ENCODE results near the gene LCE6A.

The LCE6A gene, protein sequence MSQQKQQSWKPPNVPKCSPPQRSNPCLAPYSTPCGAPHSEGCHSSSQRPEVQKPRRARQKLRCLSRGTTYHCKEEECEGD

GRCh38 chr1:152842556-152842955 lies at the start of gene LCE6A:
Gene LCE6A, plus strand, starts transcription at chr1:152842856. Its CDS starts 665 bp downstream, at chr1:152843521.
- no peak for DNase-seq (ENCODE audit: low spot score)

DNA sequence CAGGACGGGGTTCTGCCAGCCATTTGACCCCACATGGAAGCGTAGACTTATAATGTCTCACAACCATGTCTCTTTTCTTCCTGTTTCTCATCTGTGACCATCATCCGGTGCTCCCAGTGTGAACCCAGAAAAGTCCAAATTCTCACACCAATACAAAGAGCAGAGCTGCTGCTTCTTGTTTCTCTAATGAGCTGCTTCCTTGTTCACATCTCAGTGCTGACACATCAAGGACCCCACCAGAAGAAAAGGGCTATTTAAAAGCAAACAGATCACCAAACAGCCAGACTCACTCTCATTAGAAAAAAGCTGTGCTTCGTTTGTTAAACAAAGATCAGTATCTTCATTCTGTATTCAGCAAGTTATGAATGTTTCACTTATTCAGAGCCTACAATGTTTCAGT lies 47.0 kb upstream of the LCE6A start:
- no peak for DNase-seq (ENCODE audit: low spot score)

DNA sequence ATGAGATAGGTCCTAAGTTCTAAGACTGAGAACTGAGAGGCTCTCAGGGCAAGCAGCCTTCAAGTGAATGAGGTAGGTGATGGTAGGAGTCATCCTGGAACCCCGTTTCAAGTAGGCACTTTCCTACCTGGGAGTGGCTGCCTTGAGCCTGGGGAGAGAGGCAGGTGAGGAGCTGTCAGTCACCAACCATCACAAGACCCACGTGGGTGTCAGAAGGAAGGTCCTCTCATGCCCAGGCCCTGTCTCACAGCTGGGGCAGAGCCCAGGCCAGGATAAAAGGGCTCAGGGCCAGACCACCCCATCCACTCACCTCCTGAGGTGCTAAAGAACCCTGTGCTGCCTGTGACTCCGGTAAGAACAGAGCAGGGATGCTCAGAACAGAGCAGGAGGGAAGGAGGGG lies 46.2 kb upstream of the LCE6A start, which contains the start of gene LCE1D:
Gene LCE1D (plus strand): TSS at position 301 of the 400 bp plus-strand sequence. CDS start 1,074 bp downstream, outside the sequence.
- DNase-seq (ENCODE audit: low spot score) = no peak

DNA sequence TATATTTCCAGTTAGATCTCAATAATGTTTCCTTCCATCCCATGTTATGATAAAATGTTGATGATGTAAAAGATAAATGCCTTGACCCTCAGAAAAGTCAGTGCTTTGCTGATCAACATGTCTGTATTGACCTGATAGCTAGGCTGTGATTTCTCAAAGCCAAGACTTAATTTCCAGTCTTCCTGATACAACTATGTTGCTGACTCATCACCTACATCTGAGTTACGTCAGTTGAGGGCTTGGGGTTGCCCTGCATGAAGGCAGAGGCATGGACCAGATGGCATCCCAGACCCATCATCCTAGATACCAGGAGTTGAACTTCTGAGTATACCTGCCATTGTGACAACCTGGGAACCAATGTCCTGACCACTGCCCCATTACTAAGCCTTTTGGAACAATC lies 41.3 kb upstream of the LCE6A start:
- DNase-seq (ENCODE audit: low spot score) = no peak

- DNase-seq (ENCODE audit: low spot score) = no peak
Measured at GRCh38 chr1:152806576-152806975, 36.1 kb upstream of the LCE6A start, which contains the start of gene LCE1C. Gene LCE1C, minus strand, starts transcription at chr1:152806651. Its CDS starts 1,173 bp downstream, at chr1:152805478.

GRCh38 chr1:152811050-152811449 lies 31.6 kb upstream of the LCE6A start:
- DNase-seq (ENCODE audit: low spot score) = no peak

DNA sequence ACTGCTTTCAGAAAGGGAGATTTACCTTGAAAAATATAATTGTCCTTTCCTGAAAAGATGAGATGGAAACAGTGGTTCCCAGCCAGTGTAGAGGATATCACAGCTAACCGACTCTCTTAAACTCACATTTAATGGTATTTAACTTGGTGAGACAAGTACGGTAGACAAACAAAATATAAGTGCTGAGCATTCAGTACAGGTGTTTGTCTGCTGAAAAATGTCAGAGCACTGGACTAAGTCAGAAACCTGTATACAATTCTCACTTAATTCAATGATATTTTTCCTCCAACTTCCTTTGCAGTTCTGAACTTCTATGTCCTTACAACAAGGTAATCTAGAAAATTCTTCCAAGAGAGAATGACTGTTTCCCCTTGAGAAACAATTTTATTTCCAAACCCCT lies 31.0 kb upstream of the LCE6A start, which contains the start of gene LCE1B:
Gene LCE1B (plus strand): TSS at position 301 of the 400 bp plus-strand sequence. CDS start 476 bp downstream, outside the sequence.
- DNase-seq (ENCODE audit: low spot score) = no peak

- no peak for DNase-seq (ENCODE audit: low spot score)
Measured at GRCh38 chr1:152817309-152817708, 25.3 kb upstream of the LCE6A start.

GRCh38 chr1:152823294-152823693 lies 19.4 kb upstream of the LCE6A start:
- no peak for DNase-seq (ENCODE audit: low spot score)

- no peak for DNase-seq (ENCODE audit: low spot score)
Measured at GRCh38 chr1:152824964-152825363, 17.7 kb upstream of the LCE6A start.

GRCh38 chr1:152827173-152827572 lies 15.5 kb upstream of the LCE6A start, which contains the start of gene LCE1A:
Gene LCE1A, plus strand, starts transcription at chr1:152827473. Its CDS starts 0 bp downstream, at chr1:152827473.
- DNase-seq (ENCODE audit: low spot score) = no peak

DNA sequence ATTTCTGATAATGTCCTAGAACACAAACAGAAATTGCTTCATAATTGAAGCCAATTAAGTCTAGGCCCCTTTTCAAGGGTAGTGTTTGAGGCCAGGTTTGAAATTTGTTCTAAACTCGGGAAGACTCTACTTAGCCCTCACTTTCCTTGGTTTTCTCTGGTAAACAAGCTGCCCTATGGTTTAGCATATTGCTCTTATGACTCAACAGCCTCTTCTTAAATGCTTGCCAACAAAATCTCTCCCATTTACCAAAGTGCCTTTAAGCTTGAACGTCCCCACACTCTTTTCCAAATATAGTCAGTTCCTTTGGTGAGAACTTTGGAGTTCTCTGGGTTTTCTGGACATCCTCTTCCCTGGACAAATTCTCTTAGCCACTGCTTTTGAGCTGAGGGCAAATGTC lies 5.8 kb upstream of the LCE6A start:
- DNase-seq (ENCODE audit: low spot score) = no peak

DNA sequence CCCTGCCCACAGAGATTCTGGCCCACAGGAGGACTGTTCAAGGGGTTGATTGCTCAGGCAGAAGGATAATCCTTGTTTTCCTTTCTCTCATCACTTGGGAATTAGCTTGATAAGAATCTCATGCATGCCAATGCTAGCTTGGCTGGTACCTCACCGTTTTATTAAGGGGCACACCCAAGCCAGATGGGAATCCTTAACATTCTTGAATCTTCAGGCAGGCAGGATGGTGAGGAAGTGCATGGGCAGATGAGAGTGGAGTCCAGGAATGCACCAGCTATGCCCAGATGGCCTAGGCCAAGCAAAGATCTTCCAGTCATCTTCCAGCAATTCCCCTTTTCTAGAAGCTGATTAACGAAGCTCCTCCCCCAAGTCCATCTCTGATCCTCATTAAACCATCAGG lies 13.0 kb downstream of the LCE6A start:
- no peak for DNase-seq (ENCODE audit: low spot score)

DNA sequence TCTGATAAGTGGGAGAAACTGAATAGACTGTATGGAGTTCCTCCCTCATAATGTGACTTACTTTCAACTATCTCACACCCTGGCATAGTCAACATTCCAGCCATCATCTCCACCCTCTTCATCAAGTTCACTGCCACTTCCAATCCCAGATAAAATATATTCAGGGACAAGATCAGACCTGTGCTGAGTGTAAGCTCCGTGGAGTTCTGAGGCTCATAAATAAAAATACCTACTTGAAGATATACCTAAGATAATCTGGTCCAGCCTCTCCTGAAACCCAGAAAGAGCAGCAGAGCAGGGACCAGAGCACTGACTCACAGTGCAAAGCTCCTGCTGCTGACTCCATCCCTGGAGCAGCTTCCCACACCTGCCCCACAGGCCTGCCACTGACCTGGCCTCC lies 15.4 kb downstream of the LCE6A start:
- DNase-seq (ENCODE audit: low spot score) = no peak

DNA sequence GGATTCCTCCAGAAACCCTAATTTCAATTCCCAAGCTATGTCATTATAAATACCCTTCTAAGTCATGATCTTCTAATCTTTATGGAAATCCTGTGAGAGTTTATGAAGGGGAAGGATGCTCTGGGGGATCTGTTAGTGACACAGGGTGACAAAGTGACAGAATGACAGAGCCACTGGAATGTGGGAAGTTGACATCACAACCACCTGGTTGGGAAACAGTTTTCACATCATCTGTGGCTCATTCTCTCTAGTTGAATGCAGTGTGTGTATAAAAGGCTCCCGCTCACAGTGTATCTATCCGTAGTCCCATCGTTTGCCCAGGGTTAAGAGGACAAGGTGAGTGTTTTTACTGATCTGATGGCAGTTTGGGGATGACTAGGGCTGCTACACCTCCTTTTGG lies 17.0 kb downstream of the LCE6A start, which contains the start of gene LCE7A:
Gene LCE7A (plus strand): TSS at position 301 of the 400 bp plus-strand sequence. CDS start 702 bp downstream, outside the sequence.
- DNase-seq (ENCODE audit: low spot score) = no peak

DNA sequence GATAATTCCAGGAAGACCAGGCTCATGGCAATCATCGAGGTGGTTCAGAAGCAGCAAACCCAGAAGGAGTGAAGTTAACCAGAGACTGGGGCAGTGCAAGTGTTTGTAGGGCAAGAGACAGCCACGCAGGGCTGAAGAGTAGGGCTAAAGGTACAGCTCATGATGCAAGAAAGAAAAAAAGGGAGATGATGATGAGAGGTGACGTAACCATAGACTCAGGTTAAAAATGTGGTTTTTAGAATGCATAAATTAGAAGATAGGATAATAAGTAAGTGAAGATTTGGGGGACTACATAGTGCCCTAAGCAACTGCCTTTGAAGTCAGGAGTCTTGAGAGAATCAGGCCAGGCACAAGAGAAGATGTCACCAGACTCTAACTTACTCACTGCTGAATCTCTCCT lies 17.5 kb downstream of the LCE6A start:
- no peak for DNase-seq (ENCODE audit: low spot score)

- no peak for DNase-seq (ENCODE audit: low spot score)
Measured at GRCh38 chr1:152861374-152861773, 18.7 kb downstream of the LCE6A start.

DNA sequence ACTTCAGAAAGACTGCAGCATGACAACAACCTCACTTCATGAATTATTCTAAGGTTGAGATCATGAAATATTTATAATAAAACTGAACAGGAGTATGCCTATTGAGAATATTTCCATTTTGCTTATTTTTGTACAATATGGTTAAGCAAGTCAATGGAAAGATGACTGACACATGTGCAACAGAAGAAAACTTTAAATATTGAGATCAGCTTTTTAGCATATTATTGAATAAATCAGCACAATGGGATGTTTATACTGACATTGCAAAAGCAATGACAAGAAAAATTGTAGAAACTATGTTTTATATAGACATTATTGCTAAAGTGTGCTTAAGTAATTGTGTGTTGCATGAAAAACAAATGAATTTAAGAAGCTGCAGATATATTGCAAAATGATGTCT lies 21.8 kb downstream of the LCE6A start:
- DNase-seq (ENCODE audit: low spot score) = no peak

DNA sequence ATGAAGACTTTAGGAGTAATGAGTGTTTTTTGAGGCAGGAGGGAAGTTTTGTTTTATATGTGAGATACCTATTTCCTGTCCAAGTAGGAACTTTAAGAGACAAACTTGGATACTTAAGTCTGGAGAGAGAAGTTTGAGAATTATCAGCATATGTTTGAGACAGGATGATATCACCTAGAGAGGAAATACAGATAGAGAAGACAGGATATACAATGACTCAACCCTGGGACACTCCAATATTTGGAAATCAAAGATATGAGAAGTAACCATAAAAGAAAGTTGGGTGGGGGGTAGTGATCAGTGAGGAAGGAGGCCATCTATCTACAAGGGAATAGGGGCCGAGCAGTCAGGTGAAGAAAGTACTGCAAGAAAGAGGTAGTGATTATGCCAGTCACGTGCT lies 23.7 kb downstream of the LCE6A start:
- DNase-seq (ENCODE audit: low spot score) = no peak

DNA sequence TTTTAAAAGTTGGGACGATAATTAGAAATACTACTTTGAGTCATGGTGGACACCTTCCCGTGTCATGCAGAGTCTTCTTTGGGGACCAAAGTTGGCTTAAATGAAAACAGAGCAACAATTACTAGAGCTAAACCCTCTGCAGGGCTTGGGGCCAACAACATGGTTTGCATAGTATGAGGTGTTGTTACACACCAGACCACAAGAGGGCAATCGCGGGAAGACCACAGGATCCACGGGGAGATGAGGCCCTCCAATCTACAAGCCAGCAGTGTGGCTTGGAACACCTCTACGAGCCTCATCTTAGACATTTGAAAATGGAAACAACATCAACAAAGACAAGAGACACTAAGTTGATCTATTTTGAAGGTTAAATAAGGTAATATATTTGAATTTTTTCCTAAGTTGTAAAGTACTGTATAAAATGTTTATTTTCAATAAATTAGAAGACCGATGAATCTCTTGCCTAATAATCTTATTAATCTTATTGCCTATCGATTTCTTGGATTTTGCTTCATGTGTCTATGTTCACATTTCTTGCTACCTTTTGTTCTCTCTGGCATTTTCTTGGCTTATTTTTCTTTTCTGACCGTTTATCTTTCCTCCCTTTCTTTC lies 27.3 kb downstream of the LCE6A start:
- no peak for DNase-seq (ENCODE audit: low spot score)

GRCh38 chr1:152870831-152871730 lies 28.4 kb downstream of the LCE6A start:
- DNase-seq (ENCODE audit: low spot score) = no peak

DNA sequence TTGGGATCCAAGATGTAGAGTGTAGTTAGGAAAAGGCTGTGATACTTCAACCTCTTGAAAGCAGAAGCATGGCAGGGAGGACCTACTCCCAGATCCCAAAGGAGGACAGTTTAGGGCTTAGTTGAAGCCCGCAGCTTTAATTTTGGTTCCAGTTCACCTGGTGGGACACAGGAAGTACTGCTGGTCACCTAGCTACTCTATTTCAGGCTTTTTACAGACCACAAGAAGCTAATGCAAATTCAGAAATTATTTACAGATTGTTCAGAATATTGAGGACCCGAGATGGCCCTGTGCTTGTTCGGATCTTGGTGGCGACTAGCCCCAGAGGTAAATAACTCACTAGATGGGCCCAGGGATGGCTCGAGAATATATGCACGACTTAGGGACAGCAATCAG lies 29.1 kb downstream of the LCE6A start:
- no peak for DNase-seq (ENCODE audit: low spot score)

- no peak for DNase-seq (ENCODE audit: low spot score)
Measured at GRCh38 chr1:152873495-152873894, 30.8 kb downstream of the LCE6A start.
